Thymus (tissue), 11 donors: ENCODE measurements around the gene OSTN. TPM values are rescaled to one million over a fixed set of nuclear protein-coding genes. Genes with fewer than 3 reads are reported as not detected.

Experiments
- DNase-seq, 9 donors: peaks; one replicate each; pipeline ENCODE4 v3.0.0-alpha.2; 2013; ENCODE audit warnings: low spot score in 9 of 9, low read depth in 6 of 9, missing footprints in 1 of 9
- H3K27ac ChIP-seq, 2 donors: one replicate each; pipeline ENCODE4 v1.5.1; 2013; ENCODE audit warnings: control low read depth in 1 of 2, low read depth in 1 of 2, low read length in 1 of 2, mild to moderate bottlenecking in 1 of 2, moderate library complexity in 1 of 2
- H3K27me3 ChIP-seq, 2 donors: one replicate each; pipeline ENCODE4 v1.5.1; 2013; ENCODE audit warnings: low read length in 1 of 2; ENCODE audit not compliant: control insufficient read depth in 2 of 2, insufficient read depth in 1 of 2
- H3K36me3 ChIP-seq, 2 donors: one replicate each; pipeline ENCODE4 v1.5.1; 2013; ENCODE audit warnings: low read length in 1 of 2, mild to moderate bottlenecking in 1 of 2, moderate library complexity in 1 of 2; ENCODE audit not compliant: control insufficient read depth in 2 of 2, insufficient read depth in 2 of 2
- H3K4me1 ChIP-seq, 2 donors: one replicate each; pipeline ENCODE4 v1.5.1; 2013; ENCODE audit warnings: low read length in 2 of 2; ENCODE audit not compliant: control insufficient read depth in 2 of 2, insufficient read depth in 2 of 2
- H3K4me3 ChIP-seq, 2 donors: one replicate each; pipeline ENCODE4 v1.5.1; 2013; ENCODE audit warnings: low read length in 2 of 2, control low read depth in 1 of 2, mild to moderate bottlenecking in 1 of 2
- H3K9me3 ChIP-seq, 2 donors: one replicate each; pipeline ENCODE4 v1.5.1; 2013; ENCODE audit warnings: low read length in 1 of 2, mild to moderate bottlenecking in 1 of 2; ENCODE audit not compliant: control insufficient read depth in 2 of 2, insufficient read depth in 1 of 2
- WGBS: extraction: QIAGEN DNeasy Blood & Tissue Kit; methylation state at CpG from one replicate; pipeline ENCODE4 v1.1.7; 2013; 5-methylcytosine and 5-hydroxymethylcytosine counted together
- polyA plus RNA-seq: library from polyadenylated mRNA; stranded (reverse); fragments of 200-250 nt; gene quantifications from one replicate; pipeline ENCODE4 v1.2.3, GENCODE V29; 2013
- total RNA-seq: library from RNA; stranded (reverse); fragments of 120-200 nt; gene quantifications from one replicate; pipeline ENCODE4 v1.2.4, GENCODE V29; 2013
- donor health status: healthy.

OSTN gene
- total and polyA plus RNA-seq, 2 donors: under 0.01 to 0.14 TPM

DNA sequence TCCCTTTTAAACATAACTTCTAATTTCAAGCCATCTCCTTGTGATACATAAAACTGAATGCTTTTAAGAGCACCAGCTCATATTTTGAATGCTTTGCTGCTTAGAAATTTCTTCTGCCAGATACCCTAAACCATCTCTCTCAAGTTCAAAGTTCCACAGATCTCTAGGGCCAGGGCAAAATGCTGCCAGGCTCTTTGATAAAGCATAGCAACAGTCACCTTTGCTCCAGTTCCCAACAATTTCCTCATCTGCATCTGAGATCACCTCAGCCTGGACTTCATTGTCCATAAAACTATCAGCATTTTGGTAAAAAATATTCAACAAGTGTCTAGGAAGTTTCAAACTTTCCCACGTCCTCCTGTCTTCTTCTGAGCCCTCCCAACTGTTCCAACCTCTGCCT, 17.5 kb downstream of the OSTN start:
- Histone ChIP-seq H3K27ac (no peak overlapping the region), H3K9me3 (no peaks in the 10 kb centered on the region), H3K27me3 (no peaks in the 10 kb centered on the region), H3K36me3 (no peaks in the 10 kb centered on the region), H3K4me1 (no peaks in the 10 kb centered on the region), H3K4me3 (no peak overlapping the region)
- no peak for DNase-seq
- 77% methylated on average over 1 of the region's 1 CpG for WGBS

- 88% methylated on average over 1 of the region's 1 CpG for WGBS
These were observed 18.3 kb downstream of the OSTN start for GRCh38 chr3:191217301-191217700.

GRCh38 chr3:191220908-191221307, 21.9 kb downstream of the OSTN start:
- no peak for DNase-seq
- Histone ChIP-seq H3K27me3 (no peaks in the 10 kb centered on the region), H3K4me1 (no peaks in the 10 kb centered on the region), H3K36me3 (no peaks in the 10 kb centered on the region), H3K4me3 (no peak overlapping the region), H3K27ac (no peak overlapping the region), H3K9me3 (no peaks in the 10 kb centered on the region)
- WGBS: 95% methylated on average over 5 of the region's 5 CpGs

More at GRCh38 chr3:191217301-191217700, 18.3 kb downstream of the OSTN start:
- DNase-seq: no peak
- Histone ChIP-seq H3K27me3 (no peaks in the 10 kb centered on the region), H3K4me3 (no peak overlapping the region), H3K9me3 (no peaks in the 10 kb centered on the region), H3K4me1 (no peaks in the 10 kb centered on the region), H3K36me3 (no peaks in the 10 kb centered on the region), H3K27ac (no peak overlapping the region)

- 98% methylated on average over 1 of the region's 1 CpG for WGBS
- no peak overlapping the region for H3K27ac ChIP-seq
- DNase-seq: no peak
- no peaks in the 10 kb centered on the region for H3K27me3 ChIP-seq
- no peaks in the 10 kb centered on the region for H3K36me3 ChIP-seq
- no peak overlapping the region for H3K4me3 ChIP-seq
- no peaks in the 10 kb centered on the region for H3K9me3 ChIP-seq
- H3K4me1 ChIP-seq: no peaks in the 10 kb centered on the region
These were observed 22.6 kb downstream of the OSTN start for GRCh38 chr3:191221638-191222037.

DNA sequence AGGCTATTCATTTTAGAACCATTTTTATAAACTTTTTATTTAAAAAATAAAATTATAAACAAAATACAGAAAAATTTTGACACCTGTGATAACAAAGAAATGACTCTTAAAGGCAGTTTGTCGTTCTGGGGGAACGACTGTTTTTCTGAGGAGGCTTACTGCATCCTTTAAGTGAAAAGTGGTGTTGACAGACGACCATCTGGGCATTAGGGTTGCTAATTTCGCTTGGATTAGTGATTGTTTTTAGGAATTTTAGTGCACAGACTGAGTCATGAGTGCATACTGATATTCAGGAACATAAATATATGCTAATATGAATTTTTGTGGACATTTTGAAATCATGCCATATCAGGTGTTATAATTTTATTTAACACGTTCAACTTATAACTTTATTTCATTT, 28.5 kb downstream of the OSTN start:
- H3K9me3 ChIP-seq: no peaks in the 10 kb centered on the region
- H3K36me3 ChIP-seq: no peaks in the 10 kb centered on the region
- no peak overlapping the region for H3K4me3 ChIP-seq
- H3K4me1 ChIP-seq: no peaks in the 10 kb centered on the region
- WGBS: 86% methylated on average over 5 of the region's 5 CpGs
- no peak overlapping the region for H3K27ac ChIP-seq
- no peaks in the 10 kb centered on the region for H3K27me3 ChIP-seq
- DNase-seq: no peak

DNA sequence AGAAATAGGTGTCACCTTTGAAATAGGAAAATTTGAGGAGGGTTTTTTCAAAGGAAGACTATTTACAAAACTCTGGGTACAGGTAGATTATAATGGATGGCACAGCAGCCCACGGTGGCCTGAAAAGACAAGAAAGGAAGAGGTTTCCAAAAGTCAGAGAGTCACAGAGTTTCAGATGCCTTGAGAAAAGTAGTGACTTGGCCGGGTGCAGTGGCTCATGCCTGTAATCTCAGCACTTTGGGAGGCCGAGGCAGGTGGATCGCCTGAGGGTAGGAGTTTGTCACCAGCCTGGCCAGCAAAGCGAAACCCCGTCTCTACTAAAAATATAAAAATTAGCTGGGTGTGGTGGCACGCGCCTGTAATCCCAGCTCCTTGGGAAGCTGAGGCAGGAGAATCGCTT, 35.2 kb downstream of the OSTN start:
- Histone ChIP-seq H3K4me3 (no peak overlapping the region), H3K4me1 (no peaks in the 10 kb centered on the region), H3K27ac (no peak overlapping the region), H3K36me3 (no peaks in the 10 kb centered on the region), H3K27me3 (no peaks in the 10 kb centered on the region), H3K9me3 (no peaks in the 10 kb centered on the region)
- 95% methylated on average over 9 of the region's 9 CpGs for WGBS
- DNase-seq: no peak

- no peak for DNase-seq
- WGBS: 95% methylated on average over 4 of the region's 4 CpGs
- no peak overlapping the region for H3K4me3 ChIP-seq
- no peak overlapping the region for H3K27ac ChIP-seq
- H3K9me3 ChIP-seq: no peaks in the 10 kb centered on the region
- no peaks in the 10 kb centered on the region for H3K36me3 ChIP-seq
- no peaks in the 10 kb centered on the region for H3K4me1 ChIP-seq
- no peaks in the 10 kb centered on the region for H3K27me3 ChIP-seq
These were observed 36.6 kb downstream of the OSTN start for GRCh38 chr3:191235331-191236314.

DNA sequence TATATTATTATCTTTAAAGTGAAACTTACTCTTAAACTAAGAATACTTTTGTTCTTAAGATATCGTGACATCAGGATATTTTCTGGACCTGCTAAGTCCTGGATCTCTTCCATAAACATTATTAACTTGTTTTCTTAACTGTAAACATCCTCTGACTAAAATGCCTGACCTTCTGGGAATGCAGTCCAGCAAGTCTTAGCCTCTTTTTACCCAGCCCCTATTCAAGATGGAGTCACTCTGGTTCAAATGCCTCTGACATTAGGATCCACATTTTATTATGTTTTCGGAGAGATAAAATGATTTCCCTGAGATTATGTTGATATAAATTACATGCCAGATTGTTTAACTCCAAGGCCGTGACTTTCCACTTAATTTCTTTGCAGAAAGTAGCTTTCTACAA, 37.6 kb downstream of the OSTN start:
- Histone ChIP-seq H3K27ac (no peak overlapping the region), H3K36me3 (no peaks in the 10 kb centered on the region), H3K4me3 (no peak overlapping the region), H3K4me1 (no peaks in the 10 kb centered on the region), H3K9me3 (no peaks in the 10 kb centered on the region), H3K27me3 (no peaks in the 10 kb centered on the region)
- DNase-seq: no peak
- 95% methylated on average over 3 of the region's 3 CpGs for WGBS

GRCh38 chr3:191237047-191237882, 38.2 kb downstream of the OSTN start:
- Histone ChIP-seq H3K36me3 (no peaks in the 10 kb centered on the region), H3K9me3 (no peaks in the 10 kb centered on the region), H3K27me3 (no peaks in the 10 kb centered on the region), H3K27ac (no peak overlapping the region), H3K4me3 (no peak overlapping the region), H3K4me1 (no peaks in the 10 kb centered on the region)
- WGBS: 97% methylated on average over 5 of the region's 5 CpGs
- DNase-seq: no peak
